Activated CD4-positive, alpha-beta T cell treated with anti-CD3 and anti-CD28 coated beads, Interleukin-2, amount 10 ng/mL, durations not matched to agents 24 days and 14 days (primary cell): ENCODE measurements around the gene RWDD1. TPM values are rescaled to one million over a fixed set of nuclear protein-coding genes. Genes with fewer than 3 reads are reported as not detected.

Source experiments
- total RNA-seq: library from RNA; stranded (reverse); gene quantifications from 2 replicates; pipeline ENCODE4 v1.2.3, GENCODE V29; 2022

Gene RWDD1
- total RNA-seq, 1 donor from 2014 or later, result 44.4 TPM

Other genes with a start within 250 kb of the RWDD1 start
- gene DSE, start 200.6 kb upstream of the RWDD1 start, total RNA-seq, result 1.7 and 2.7 TPM in 2 replicates
- 24.8 and 30.7 TPM in 2 replicates for gene CALHM6, start 110.1 kb upstream of the RWDD1 start, total RNA-seq
- gene CALHM5, start 59.9 kb upstream of the RWDD1 start, total RNA-seq, result not detected in 2 replicates
- not detected in 2 replicates for gene TRAPPC3L, start 25.8 kb upstream of the RWDD1 start, total RNA-seq
- gene CALHM4, start 17.8 kb upstream of the RWDD1 start, total RNA-seq, result not detected in 2 replicates
- gene RSPH4A, start 45.0 kb downstream of the RWDD1 start, total RNA-seq, result 0.14 and 0.21 TPM in 2 replicates
- gene ZUP1, start 97.3 kb downstream of the RWDD1 start, total RNA-seq, result 18.2 and 19.8 TPM in 2 replicates
- 7.2 and 7.7 TPM in 2 replicates for gene KPNA5, start 109.7 kb downstream of the RWDD1 start, total RNA-seq
- gene FAM162B, start 194.2 kb downstream of the RWDD1 start, total RNA-seq, result not detected in 2 replicates